Vagina (tissue), 2 donors: Measurements from ENCODE around the gene LSP1.

Source experiments
- CTCF ChIP-seq, 3 experiments: fragments of 450-650 bp in 2 of 3; fragments of 200-600 bp in 1 of 3; sonication (generic) in 1 of 3; IDR thresholded peaks; one replicate each; pipeline ENCODE4 v1.5.1; 2017 to 2019; ENCODE audit warnings: antibody characterized with exemption in 3 of 3, mild to moderate bottlenecking in 2 of 3, moderate library complexity in 2 of 3
- POLR2A ChIP-seq, 2 donors: fragments of 450-650 bp; IDR thresholded peaks; one replicate each; pipeline ENCODE4 v1.6.1; 2017; ENCODE audit warnings: antibody characterized with exemption in 2 of 2, mild to moderate bottlenecking in 2 of 2, moderate library complexity in 2 of 2

GRCh38 chr11:1836011-1836945 lies 16.6 kb upstream of the LSP1 start:
- no peak for TF ChIP-seq CTCF (IDR thresholded peaks at IDR 0.05)
- TF ChIP-seq POLR2A (IDR thresholded peaks at IDR 0.05), result no peak
